B cell (primary cell): ENCODE data around the gene CACNA2D1. TPM values are rescaled to one million over a fixed set of nuclear protein-coding genes. Genes with fewer than 3 reads are reported as not detected.

ENCODE experiments used
- ATAC-seq: fragments of 200-7000 bp; cut with Tn5 transposase; one replicate; pipeline ENCODE4 v1.10.0; 2021; ENCODE audit warnings: low read depth, mild to moderate bottlenecking, moderate number of reproducible peaks, moderate library complexity
- CTCF ChIA-PET: fragments of 350-600 bp; sonication (Branson Sonifier 250); formaldehyde crosslinking; loops from one replicate; lab custom pipeline; 2021; ENCODE audit warnings: antibody characterized with exemption, inconsistent platforms; lab: Charles Lee
- POLR2A ChIA-PET: fragments of 350-600 bp; sonication (Branson Sonifier 250); formaldehyde crosslinking; loops from one replicate; lab custom pipeline; 2021; ENCODE audit warnings: antibody characterized with exemption; lab: Charles Lee
- DNase-seq: peaks from one replicate; pipeline ENCODE4 v3.0.0; 2013
- H2AFZ ChIP-seq: 2 replicates; pipeline ENCODE4 v1.6.1; 2012; ENCODE audit warnings: mild to moderate bottlenecking, low read depth, low read length; ENCODE audit not compliant: insufficient read depth, poor library complexity, severe bottlenecking
- H3K27ac ChIP-seq, 2 donors: 1 replicate in 1 of 2; 2 replicates in 1 of 2; pipeline ENCODE4 v1.5.1; 2012 to 2013; ENCODE audit warnings: low read length in 2 of 2, mild to moderate bottlenecking in 2 of 2, moderate library complexity in 1 of 2
- H3K27me3 ChIP-seq, 4 experiments: fragments of 200-600 bp in 1 of 4; sonication (generic) in 1 of 4; replicated peaks in 1 of 4; 1 replicate in 2 of 4; 2 replicates in 2 of 4; pipeline versions ENCODE4 v1.6.1 to v1.7.0; 2013 to 2016; ENCODE audit warnings: low read length in 3 of 4, mild to moderate bottlenecking in 2 of 4, mixed read lengths in 1 of 4, moderate library complexity in 1 of 4; ENCODE audit not compliant: insufficient read depth in 4 of 4, control insufficient read depth in 3 of 4; ENCODE audit errors: control extremely low read depth in 1 of 4
- H3K36me3 ChIP-seq, 2 experiments: replicated peaks in 1 of 2; 1 replicate in 1 of 2; 2 replicates in 1 of 2; pipeline versions ENCODE4 v1.6.1 to v1.7.1; 2013; ENCODE audit warnings: low read length in 1 of 2; ENCODE audit not compliant: insufficient read depth in 2 of 2, control insufficient read depth in 1 of 2; ENCODE audit errors: control extremely low read depth in 1 of 2, extremely low read depth in 1 of 2
- H3K4me1 ChIP-seq, 2 donors: fragments of 200-600 bp in 1 of 2; sonication (generic) in 1 of 2; 1 replicate in 1 of 2; 2 replicates in 1 of 2; pipeline versions ENCODE4 v1.5.1 to v1.6.1; 2013 to 2017; ENCODE audit warnings: low read length in 2 of 2; ENCODE audit not compliant: control insufficient read depth in 2 of 2, insufficient read depth in 2 of 2
- H3K4me2 ChIP-seq: replicated peaks from 2 replicates; pipeline ENCODE3; 2012; ENCODE audit warnings: mild to moderate bottlenecking, low read depth, low read length; ENCODE audit not compliant: poor library complexity, severe bottlenecking
- H3K4me3 ChIP-seq, 5 experiments: fragments of 200-600 bp in 1 of 5; sonication (generic) in 1 of 5; 1 replicate in 3 of 5; 2 replicates in 2 of 5; pipeline versions ENCODE4 v1.5.1 to v1.7.0; 2011 to 2016; ENCODE audit warnings: low read length in 4 of 5, mild to moderate bottlenecking in 4 of 5, low read depth in 2 of 5, control low read depth in 1 of 5, moderate library complexity in 1 of 5; ENCODE audit not compliant: insufficient read depth in 1 of 5; ENCODE audit errors: control extremely low read depth in 1 of 5, extremely low read depth in 1 of 5
- H3K79me2 ChIP-seq: fragments of 200-600 bp; sonication (generic); one replicate; pipeline ENCODE4 v1.6.0; 2016; ENCODE audit warnings: low read length; ENCODE audit not compliant: control insufficient read depth, insufficient read depth
- H3K9ac ChIP-seq: fragments of 200-600 bp; sonication (generic); 2 replicates; pipeline ENCODE4 v1.6.1; 2017; ENCODE audit warnings: mild to moderate bottlenecking, low read length, moderate library complexity
- H3K9me3 ChIP-seq, 3 donors: one replicate each; pipeline versions ENCODE4 v1.6.1 to v1.7.1; 2013; ENCODE audit warnings: low read length in 2 of 3; ENCODE audit not compliant: control insufficient read depth in 2 of 3, insufficient read depth in 1 of 3; ENCODE audit errors: control extremely low read depth in 1 of 3
- H4K20me1 ChIP-seq: 2 replicates; pipeline ENCODE4 v1.6.0; 2012; ENCODE audit warnings: mild to moderate bottlenecking, low read length; ENCODE audit not compliant: insufficient read depth, control insufficient read depth, poor library complexity, severe bottlenecking
- H3K27ac Mint-ChIP-seq: one replicate; pipeline ENCODE4 v1.8.0; 2021; ENCODE audit warnings: mixed read lengths
- H3K27me3 Mint-ChIP-seq: one replicate; pipeline ENCODE4 v1.8.0; 2021; ENCODE audit warnings: mixed read lengths
- H3K4me1 Mint-ChIP-seq: one replicate; pipeline ENCODE4 v1.8.0; 2021; ENCODE audit warnings: mixed read lengths
- H3K4me3 Mint-ChIP-seq: one replicate; pipeline ENCODE4 v1.8.0; 2021; ENCODE audit warnings: mixed read lengths
- H3K9me3 Mint-ChIP-seq: one replicate; pipeline ENCODE4 v1.8.0; 2022; ENCODE audit warnings: mixed read lengths; ENCODE audit not compliant: insufficient read depth
- EZH2 ChIP-seq: IDR thresholded peaks from 2 replicates; pipeline ENCODE4 v1.6.1; 2012; ENCODE audit warnings: borderline replicate concordance, low read depth, mild to moderate bottlenecking, moderate library complexity, low read length; ENCODE audit not compliant: insufficient read depth, poor library complexity, severe bottlenecking
- WGBS: methylation state at CpG from one replicate; pipeline ENCODE4 v1.1.5; 2013; ENCODE audit warnings: missing lambda C conversion rate; ENCODE audit not compliant: insufficient coverage; 5-methylcytosine and 5-hydroxymethylcytosine counted together
- intact Hi-C: fragments of 100-400 bp; cut with micrococcal nuclease; formaldehyde crosslinking; loops from one replicate; pipeline ENCODE4 v1.10.0; 2022
- polyA plus RNA-seq: library from polyadenylated mRNA; depleted of rRNA; stranded (reverse); fragments of >200 nt; gene quantifications from 2 replicates; pipeline ENCODE4 v1.2.3, GENCODE V29; 2012
- total RNA-seq, 2 donors: library from RNA; stranded (reverse); fragments of 120-200 nt in 1 of 2; gene quantifications; 1 replicate in 1 of 2; 2 replicates in 1 of 2; pipeline versions ENCODE4 v1.2.3 to v1.2.4, GENCODE V29; 2013 to 2022
- TF ChIP-seq, protein P1 (sequence below): fragments of 200-600 bp; IDR thresholded peaks from one replicate; pipeline ENCODE4 v1.8.0; 2022; ENCODE audit warnings: antibody characterized with exemption, mild to moderate bottlenecking

The CACNA2D1 gene
- total and polyA plus RNA-seq, 2 donors (not counting 1 experiment from before 2014, with no cell fraction given): not detected

DNA sequence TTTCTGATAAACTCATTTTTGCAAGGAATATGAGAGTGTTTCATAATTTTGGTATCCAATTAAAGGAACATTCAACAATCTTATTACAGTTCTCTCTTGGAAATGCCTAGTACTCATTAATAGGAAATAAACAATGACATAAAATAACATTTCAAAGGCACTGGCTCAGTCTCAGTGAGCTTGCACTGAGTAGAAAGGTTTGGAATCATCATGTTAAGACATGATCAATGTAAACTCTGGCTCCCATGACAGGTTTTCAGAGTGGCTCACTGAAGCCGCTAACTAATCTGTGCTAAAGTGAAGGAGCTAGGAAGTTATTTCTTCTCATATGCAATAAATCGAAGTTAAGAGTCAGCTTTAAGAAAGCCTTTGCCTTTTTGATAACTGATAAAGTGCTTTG is 470.5 kb downstream of the CACNA2D1 start:
- CTCF ChIA-PET: no interaction called here
- H4K20me1 ChIP-seq: no peaks in the 10 kb centered on the region
- H3K36me3 ChIP-seq: no peaks in the 10 kb centered on the region
- no peak for DNase-seq
- H3K4me2 ChIP-seq: no peak overlapping the region
- H3K27me3 ChIP-seq: no peaks in the 10 kb centered on the region
- H3K9me3 Mint-ChIP-seq: peaks cover 3% of the 10 kb centered on the region
- H2AFZ ChIP-seq: no peak overlapping the region
- POLR2A ChIA-PET: no interaction called here
- H3K9ac ChIP-seq: no peak overlapping the region
- 100% methylated on average over 1 of the region's 2 CpGs for WGBS
- no peak overlapping the region for H3K4me3 Mint-ChIP-seq
- ATAC-seq: no peak
- no peak for TF ChIP-seq EZH2
- H3K4me1 ChIP-seq: no peaks in the 10 kb centered on the region
- H3K9me3 ChIP-seq: no peaks in the 10 kb centered on the region
- no peaks in the 10 kb centered on the region for H3K27me3 Mint-ChIP-seq
- peaks cover 1% of the 10 kb centered on the region for H3K4me1 Mint-ChIP-seq
- H3K27ac ChIP-seq: no peak overlapping the region
- no peak overlapping the region for H3K27ac Mint-ChIP-seq
- intact Hi-C loops: no loop called here
- H3K4me3 ChIP-seq: no peak overlapping the region
- no peaks in the 10 kb centered on the region for H3K79me2 ChIP-seq

DNA sequence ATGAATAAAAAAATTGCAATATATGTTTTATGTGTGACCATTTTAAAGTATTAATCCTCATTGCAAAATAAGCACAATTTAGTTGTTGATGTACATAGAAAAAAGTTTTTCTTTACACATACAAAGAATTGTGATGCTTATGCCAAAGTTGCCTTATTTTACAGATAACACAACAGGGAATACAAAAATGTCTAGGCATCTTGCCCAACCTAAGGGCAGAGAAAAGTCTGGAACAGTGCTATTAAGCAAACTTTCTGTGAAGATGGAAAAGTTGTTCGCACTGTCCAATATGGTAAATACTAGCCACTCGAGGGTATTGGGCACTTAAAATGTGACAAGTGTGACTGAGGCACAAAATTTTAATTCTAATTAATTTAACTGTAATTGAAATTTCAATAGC is 483.6 kb downstream of the CACNA2D1 start:
- H3K79me2 ChIP-seq: no peaks in the 10 kb centered on the region
- no peak for DNase-seq
- no peak overlapping the region for H3K4me2 ChIP-seq
- H3K4me1 Mint-ChIP-seq: no peaks in the 10 kb centered on the region
- H3K4me3 ChIP-seq: no peak overlapping the region
- H3K27ac Mint-ChIP-seq: no peak overlapping the region
- no peak for ATAC-seq
- H3K4me1 ChIP-seq: no peaks in the 10 kb centered on the region
- no peak overlapping the region for H3K27ac ChIP-seq
- no peaks in the 10 kb centered on the region for H3K36me3 ChIP-seq
- no peaks in the 10 kb centered on the region for H3K27me3 Mint-ChIP-seq
- H3K9me3 ChIP-seq: no peaks in the 10 kb centered on the region
- ChIA-PET POLR2A (no interaction called here), CTCF (no interaction called here)
- no peak overlapping the region for H2AFZ ChIP-seq
- H3K9ac ChIP-seq: no peak overlapping the region
- no peaks in the 10 kb centered on the region for H4K20me1 ChIP-seq
- H3K27me3 ChIP-seq: no peaks in the 10 kb centered on the region
- WGBS: no CpG with 5 or more reads among the region's 2 CpGs
- intact Hi-C loops: no loop called here
- H3K4me3 Mint-ChIP-seq: no peak overlapping the region
- H3K9me3 Mint-ChIP-seq: no peaks in the 10 kb centered on the region
- no peak for TF ChIP-seq EZH2
- TF ChIP-seq, protein P1, sequence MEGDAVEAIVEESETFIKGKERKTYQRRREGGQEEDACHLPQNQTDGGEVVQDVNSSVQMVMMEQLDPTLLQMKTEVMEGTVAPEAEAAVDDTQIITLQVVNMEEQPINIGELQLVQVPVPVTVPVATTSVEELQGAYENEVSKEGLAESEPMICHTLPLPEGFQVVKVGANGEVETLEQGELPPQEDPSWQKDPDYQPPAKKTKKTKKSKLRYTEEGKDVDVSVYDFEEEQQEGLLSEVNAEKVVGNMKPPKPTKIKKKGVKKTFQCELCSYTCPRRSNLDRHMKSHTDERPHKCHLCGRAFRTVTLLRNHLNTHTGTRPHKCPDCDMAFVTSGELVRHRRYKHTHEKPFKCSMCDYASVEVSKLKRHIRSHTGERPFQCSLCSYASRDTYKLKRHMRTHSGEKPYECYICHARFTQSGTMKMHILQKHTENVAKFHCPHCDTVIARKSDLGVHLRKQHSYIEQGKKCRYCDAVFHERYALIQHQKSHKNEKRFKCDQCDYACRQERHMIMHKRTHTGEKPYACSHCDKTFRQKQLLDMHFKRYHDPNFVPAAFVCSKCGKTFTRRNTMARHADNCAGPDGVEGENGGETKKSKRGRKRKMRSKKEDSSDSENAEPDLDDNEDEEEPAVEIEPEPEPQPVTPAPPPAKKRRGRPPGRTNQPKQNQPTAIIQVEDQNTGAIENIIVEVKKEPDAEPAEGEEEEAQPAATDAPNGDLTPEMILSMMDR: no peak
